HG02870 (cell line): ENCODE data around the gene PAX4.
"Not testable (repeated sequence)": the region's sequence is repeated elsewhere in the genome, so short reads cannot be mapped to it uniquely, and the experiment has no call there.

ENCODE experiments used
- ATAC-seq: cut with Tn5 transposase; IDR thresholded peaks from one replicate; pipeline ENCODE4 v1.9.1; 2021; ENCODE audit warnings: mild to moderate bottlenecking, moderate library complexity; ENCODE audit not compliant: unreplicated experiment

Gene PAX4

DNA sequence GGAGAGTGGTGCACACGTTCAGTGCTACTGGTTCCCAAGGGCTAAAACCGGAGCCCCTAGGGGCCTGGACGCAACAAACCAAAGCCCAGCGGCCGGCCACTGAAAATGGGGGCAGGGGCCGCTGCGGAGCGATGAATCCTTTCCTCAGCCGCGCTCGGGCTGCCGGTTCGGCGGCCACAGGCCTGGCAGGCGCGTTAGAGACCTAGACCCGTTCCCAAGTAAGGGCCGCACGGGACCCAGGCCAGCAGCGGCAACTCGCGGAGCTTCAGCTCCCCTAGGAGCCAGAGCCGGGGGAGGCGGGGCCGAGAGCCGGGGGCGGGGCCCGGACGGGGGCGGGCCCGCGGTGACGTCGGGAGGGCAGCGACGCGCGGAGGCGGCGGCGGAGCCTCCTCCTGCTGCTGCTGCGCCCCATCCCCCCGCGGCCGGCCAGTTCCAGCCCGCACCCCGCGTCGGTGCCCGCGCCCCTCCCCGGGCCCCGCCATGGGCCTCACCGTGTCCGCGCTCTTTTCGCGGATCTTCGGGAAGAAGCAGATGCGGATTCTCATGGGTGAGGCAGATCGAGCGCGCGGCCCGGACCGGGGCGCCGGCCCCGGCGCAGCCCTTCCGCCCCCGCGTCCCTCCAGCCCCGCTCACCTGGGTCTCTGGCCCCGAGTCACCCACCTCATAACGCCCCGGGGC, 29.8 kb downstream of the PAX4 start, which contains the start of gene ARF5:
TSS of gene ARF5 (plus strand) at position 393 of the 678 bp plus-strand sequence. CDS start at position 481, 88 bp downstream.
- ATAC-seq = peak; percentile 70

DNA sequence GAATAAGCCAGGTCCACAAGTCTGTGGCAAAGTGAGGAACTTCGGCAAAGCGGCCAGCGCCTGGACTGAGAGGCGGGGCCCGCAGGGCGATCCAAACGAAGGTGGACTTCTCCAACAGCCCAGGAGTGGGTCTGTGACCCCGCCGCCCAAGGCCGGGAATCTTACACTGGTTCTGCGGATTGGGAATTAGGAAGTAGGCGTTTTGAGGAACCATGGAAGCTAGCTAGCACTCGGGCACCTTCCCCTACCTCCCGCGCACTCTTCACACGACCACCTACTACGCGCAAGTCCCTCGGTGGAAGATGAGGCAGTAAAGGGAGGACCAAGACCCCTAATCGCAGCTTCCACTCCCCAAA, 30.3 kb downstream of the PAX4 start:
- ATAC-seq = no peak

DNA sequence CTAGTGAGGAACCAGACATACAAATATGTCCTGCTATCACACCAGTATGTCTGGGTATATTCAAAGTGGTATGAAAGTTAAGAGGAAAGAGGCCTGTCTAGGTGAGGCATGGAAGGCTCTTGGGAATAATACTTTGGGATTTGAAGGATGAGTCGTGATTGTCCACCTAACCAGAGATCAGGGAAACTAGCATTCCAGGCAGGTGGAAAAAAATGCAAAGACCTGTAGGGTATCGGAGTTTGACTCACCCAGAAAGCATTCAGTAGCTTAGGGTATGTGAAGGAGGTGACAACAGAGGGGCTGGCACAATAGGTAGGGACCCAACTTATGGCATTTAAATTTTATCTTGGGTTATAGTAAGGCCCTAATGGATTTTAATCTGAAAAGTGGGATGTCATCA, 31.6 kb downstream of the PAX4 start:
- no peak for ATAC-seq

DNA sequence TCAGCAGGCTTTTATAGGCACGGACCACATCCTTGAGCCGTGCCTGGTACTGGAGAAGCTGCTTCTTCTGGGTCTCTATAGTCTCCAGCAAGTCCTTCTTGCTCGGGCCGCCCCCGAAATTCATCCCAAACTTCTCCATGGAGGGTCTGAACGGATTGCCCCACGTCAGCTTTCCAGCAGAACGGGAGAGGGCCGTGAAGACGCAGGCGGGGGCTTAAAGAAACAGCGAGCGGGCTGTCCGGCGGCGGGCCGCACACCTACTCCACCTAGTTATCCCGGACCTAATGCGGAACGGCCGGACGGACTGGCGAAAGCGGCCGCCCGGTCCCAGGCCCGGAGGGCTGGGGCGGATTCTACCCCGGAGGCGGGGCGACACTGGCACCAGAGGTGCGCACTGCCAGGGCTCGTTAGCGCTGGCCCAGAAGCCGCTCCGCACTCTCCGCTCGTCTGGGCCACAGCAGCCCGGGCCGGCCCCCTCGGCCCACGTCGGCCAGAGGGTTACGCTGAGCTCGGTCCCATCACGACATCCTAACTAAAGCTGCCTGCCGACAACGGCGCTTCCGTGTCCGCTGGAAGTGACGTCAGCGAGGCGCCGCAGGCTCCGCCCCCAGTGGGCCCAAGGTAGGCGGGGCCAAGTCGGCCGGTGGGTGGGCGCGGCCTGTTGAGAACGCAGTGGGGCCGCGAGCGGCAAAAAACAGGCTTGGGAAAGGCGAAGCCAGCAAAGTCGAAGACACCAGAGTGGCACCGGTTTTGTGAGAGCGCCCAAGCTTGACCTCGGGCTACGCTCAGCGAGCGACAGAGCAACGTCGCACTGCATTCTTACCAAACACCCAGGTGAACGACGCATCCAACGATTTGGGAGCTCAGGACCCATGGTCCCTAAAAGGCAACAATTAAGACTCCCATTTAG, 32.6 kb downstream of the PAX4 start, which contains the start of gene GCC1:
TSS of gene GCC1 (minus strand) at position 553 of the 910 bp plus-strand sequence. CDS start at position 139, 414 bp downstream.
- peak; percentile 77 for ATAC-seq

DNA sequence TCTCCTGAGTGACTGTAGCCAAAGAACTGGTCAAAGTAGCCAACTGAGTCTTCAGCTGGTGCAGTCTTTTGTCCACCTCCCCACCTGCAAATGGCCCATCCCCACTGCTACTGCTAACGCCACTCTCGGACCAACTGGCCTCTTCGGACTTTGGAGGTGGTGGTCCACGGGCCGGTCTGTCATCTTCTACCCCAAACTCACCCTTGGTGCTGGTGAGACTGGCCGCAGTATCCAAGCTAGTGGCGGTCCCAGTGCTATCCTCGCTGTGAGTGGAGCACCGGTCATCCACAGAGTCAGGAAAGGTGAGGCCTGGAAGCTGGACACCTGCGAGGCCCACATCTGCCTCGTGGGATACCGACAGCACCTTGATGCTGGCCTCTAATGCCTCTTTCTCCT, 33.3 kb downstream of the PAX4 start:
- ATAC-seq = no peak

DNA sequence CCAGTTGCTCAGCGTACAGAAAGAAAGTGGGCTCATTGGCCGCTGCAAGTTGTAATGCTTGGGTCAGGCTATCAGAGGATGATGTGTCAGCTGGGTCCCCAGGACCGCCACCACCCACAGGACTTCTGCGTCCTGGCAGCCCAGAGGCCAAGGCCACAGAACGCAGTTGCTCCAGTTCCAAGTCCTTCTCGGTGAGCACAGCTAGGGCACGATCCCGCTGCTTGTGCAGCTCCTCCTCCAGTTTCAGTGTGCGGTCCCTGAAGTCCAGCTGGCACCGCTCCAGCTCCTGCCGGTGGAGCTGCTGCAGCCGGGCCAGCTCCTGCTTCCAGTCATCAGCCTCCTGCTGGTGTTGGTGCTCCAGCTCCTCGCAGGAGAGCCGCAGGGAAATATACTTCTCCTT, 35.6 kb downstream of the PAX4 start:
- no peak for ATAC-seq

DNA sequence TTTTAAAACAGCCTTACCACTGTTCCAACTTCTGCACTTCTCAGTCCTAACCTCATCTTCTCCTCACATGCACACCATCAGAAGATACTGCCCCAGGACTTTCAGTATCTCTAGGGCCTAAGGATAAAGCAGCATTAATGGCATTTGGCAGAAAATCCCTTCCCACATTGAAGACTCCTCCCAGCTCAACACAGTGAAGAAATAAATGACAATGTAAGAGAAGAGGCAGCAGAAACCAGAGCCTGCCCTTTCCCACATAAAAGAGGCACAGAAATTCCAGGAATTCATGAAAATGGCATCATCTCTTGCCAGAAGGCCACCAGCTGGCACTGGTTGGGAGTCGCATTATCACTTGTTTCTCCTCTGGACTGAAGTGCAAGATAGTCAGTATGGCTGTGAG, 36.2 kb downstream of the PAX4 start:
- ATAC-seq = no peak

DNA sequence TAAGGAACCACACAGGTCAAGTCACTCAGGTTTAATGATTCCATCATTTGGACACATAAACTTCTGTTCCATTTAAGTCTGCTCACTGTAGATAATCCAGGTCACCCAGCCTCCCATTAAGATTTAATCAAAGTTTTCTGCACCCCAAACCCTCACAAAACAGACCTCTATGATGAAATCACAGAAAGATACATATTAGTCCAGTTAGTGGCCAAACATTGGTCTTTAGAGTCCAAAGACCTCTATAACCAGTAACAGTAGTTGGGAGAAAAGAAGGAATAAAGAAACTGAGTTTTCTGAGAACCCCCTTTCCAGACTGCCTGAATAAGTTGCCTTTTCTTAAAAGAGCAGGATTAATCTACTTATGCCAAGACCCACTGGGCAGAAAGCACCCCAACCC, 37.3 kb downstream of the PAX4 start:
- ATAC-seq = no peak

DNA sequence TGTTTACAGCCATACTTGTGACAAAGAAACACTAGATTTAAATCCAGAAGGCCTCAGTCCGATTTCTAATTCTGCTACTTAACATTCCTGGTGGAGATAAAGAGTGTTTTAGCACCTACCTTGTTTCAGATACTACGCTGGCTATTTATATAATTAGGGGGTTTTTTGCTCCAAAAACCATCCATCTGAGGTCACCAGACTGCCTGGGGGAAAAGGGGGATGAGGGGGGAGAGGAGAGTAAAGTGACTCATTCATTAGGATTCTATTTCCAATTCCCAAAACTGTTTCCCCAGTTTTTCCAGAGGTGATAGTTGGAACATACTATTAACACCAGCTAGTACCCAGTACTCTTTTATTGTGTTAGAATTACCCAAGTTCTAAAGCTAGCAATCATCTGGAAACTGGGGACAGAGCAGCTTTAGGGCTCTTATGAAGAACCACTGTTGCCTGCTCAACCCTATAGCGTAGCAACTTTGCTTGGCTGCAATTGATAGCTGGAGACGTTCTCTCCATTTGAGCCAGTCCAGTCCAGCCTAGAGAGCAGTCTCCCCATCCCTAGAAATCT, 39.1 kb downstream of the PAX4 start:
- no peak for ATAC-seq

DNA sequence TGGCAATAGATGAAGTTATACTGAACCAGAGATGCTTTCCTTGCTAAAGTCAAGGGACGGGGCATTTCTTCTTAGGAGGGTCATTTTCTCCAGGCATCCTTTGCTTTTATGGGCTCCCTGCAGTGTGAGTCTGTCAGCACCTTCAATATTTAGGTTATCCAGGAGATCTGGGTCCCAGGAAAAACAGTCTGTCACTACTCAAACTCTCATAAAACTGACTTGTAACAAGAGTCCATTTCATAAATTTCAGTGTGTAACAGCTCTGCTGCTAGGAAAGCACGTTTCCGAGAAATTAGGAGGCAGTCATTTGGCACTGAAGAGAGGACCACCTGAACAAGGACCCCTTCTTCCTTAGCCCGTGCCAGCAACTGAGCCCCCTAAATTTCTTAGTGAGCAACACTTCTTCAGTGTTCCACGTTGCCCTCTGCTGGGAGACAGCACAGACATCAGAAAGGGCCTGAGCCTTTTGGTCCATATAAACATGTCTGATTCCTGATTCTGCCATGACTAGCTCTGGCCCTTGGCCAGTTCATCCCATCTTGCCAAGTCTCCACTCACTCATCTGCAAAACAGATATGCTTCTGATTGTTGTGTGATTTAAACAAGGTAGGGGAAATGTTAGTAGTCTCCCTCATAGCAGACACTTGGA, 39.8 kb downstream of the PAX4 start:
- ATAC-seq = no peak

DNA sequence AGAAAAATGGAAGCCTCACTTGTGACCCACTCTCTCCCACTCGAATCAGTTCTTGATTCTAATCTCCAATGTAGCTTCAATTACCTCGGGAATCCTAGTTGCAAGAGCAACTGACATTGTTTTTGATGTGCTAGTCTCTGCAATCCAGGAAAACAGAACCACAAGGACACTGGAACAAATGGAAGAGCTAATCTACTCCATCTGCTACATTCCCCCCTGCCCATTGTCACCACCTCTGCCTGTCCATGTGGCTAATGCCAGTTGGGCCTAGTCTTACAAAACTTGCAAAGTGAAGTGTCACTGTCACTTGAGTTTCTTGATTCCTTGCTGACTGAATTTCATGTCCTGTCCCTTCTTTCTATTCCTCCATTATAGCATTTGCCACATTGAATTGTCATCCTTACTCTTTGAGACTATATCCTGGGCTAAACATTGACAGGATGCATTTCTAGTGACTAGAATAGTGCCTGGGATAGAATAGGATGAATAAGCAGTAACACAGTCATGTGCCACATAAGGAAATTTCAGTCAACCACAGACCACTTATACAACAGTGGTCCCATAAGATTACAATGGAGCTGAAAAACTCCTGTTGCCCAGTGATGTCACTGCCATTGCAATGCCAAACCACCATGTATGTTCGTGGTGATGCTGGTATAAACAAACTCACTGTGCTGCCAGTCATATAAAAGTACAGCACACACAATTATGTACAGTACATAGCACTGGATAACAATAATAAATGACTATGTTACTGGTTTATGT, 46.0 kb downstream of the PAX4 start:
- no peak for ATAC-seq

DNA sequence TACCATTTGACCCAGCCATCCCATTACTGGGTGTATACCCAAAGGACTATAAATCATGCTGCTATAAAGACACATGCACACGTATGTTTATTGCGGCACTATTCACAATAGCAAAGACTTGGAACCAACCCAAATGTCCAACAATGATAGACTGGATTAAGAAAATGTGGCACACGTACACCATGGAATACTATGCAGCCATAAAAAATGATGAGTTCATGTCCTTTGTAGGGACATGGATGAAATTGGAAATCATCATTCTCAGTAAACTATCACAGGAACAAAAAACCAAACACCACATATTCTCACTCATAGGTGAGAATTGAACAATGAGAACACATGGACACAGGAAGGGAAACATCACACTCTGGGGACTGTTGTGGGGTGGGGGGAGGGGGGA, 49.9 kb downstream of the PAX4 start:
- not testable (repeated sequence) for ATAC-seq

DNA sequence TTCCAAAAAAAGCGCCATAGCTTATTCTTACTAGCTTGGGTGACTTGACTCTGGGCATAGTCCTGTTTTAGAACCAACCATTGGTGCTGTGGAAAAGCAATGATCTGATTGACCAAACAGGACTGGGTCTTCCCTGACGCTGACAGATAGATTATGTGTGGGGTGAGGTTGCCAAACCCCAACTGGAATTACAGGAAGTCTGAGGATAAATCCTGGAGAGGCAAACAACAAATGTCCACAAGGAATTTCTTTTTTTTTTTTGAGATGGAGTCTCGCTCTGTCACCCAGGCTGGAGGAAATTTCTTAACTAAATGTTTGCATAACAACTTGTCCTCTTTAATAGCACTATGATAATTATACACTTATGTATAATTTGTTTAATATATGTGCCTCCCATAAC, 51.7 kb downstream of the PAX4 start:
- no peak for ATAC-seq
